A673 (cell line): Measurements from ENCODE around the gene ARNT2. TPM values are rescaled to one million over a fixed set of nuclear protein-coding genes. Genes with fewer than 3 reads are reported as not detected.

ENCODE experiments used
- BruUV-seq: library from RNA; stranded (reverse); fragments of 400-500 nt; replicated peaks from 2 replicates; lab custom pipeline; 2021; lab: Mats Ljungman, UMichigan
- CTCF ChIA-PET: fragments of 300-600 bp; sonication (Branson Sonifier 250); formaldehyde crosslinking; loops from one replicate; lab custom pipeline; 2022; ENCODE audit warnings: antibody characterized with exemption; lab: Charles Lee
- POLR2A ChIA-PET: fragments of 300-600 bp; sonication (Branson Sonifier 250); formaldehyde crosslinking; loops from one replicate; lab custom pipeline; 2022; ENCODE audit warnings: antibody characterized with exemption; ENCODE audit not compliant: low non-redundant PET; lab: Charles Lee
- DNase-seq: peaks from one replicate; pipeline ENCODE4 v3.0.0-alpha.2; 2015; ENCODE audit warnings: low spot score
- H3K27ac ChIP-seq: fragments of 200-600 bp; sonication (generic); 2 replicates; pipeline ENCODE4 v1.5.1; 2016; ENCODE audit warnings: mixed run types, low read depth, mild to moderate bottlenecking, mixed read lengths, antibody characterized with exemption, low read length; ENCODE audit not compliant: poor library complexity, severe bottlenecking
- H3K27me3 ChIP-seq: fragments of 200-600 bp; sonication (generic); replicated peaks from 2 replicates; pipeline ENCODE4 v1.6.1; 2017; ENCODE audit warnings: mixed run types, low read depth, mild to moderate bottlenecking, mixed read lengths, antibody characterized with exemption, low read length; ENCODE audit not compliant: insufficient read depth, poor library complexity
- H3K36me3 ChIP-seq: fragments of 200-600 bp; sonication (generic); 2 replicates; pipeline ENCODE4 v1.6.1; 2016; ENCODE audit warnings: mixed run types, mild to moderate bottlenecking, mixed read lengths, antibody characterized with exemption, low read length; ENCODE audit not compliant: insufficient read depth, poor library complexity, severe bottlenecking
- H3K4me1 ChIP-seq: fragments of 200-600 bp; sonication (generic); 2 replicates; pipeline ENCODE4 v1.6.1; 2017; ENCODE audit warnings: mixed run types, mild to moderate bottlenecking, mixed read lengths, antibody characterized with exemption, low read length; ENCODE audit not compliant: insufficient read depth, poor library complexity, severe bottlenecking
- H3K4me3 ChIP-seq: fragments of 200-600 bp; sonication (generic); 2 replicates; pipeline ENCODE4 v1.5.1; 2016; ENCODE audit warnings: low read depth, mixed run types, mild to moderate bottlenecking, mixed read lengths, low read length; ENCODE audit not compliant: poor library complexity, severe bottlenecking
- H3K9me3 ChIP-seq: fragments of 200-600 bp; sonication (generic); 2 replicates; pipeline ENCODE4 v1.6.1; 2016; ENCODE audit warnings: mixed run types, low read depth, mild to moderate bottlenecking, mixed read lengths, antibody characterized with exemption, low read length; ENCODE audit not compliant: poor library complexity, severe bottlenecking
- CTCF ChIP-seq: fragments of 300-800, 200-600 bp; sonication (generic); conservative IDR thresholded peaks from 2 replicates; pipeline ENCODE4 v1.5.1; 2017; ENCODE audit warnings: low read depth, mild to moderate bottlenecking, antibody characterized with exemption, low read length, moderate library complexity, mixed read lengths
- EZH2 ChIP-seq: fragments of 200-600 bp; sonication (generic); IDR thresholded peaks from 2 replicates; pipeline ENCODE4 v1.6.1; 2017; ENCODE audit warnings: borderline replicate concordance, low read depth, mild to moderate bottlenecking, mixed read lengths, antibody characterized with exemption, low read length; ENCODE audit not compliant: poor library complexity, severe bottlenecking
- intact Hi-C: fragments of 100-400 bp; cut with micrococcal nuclease; formaldehyde crosslinking; loops from one replicate; pipeline ENCODE4 v1.10.0; 2022; ENCODE audit not compliant: unreplicated experiment
- total RNA-seq: library from RNA; stranded (reverse); gene quantifications from 2 replicates; pipeline ENCODE4 v1.2.3, GENCODE V29; 2021

ARNT2 gene
- total RNA-seq, 1 experiment from 2014 or later, result 2.1 TPM

GRCh38 chr15:80619680-80620079 lies 215.5 kb downstream of the ARNT2 start:
- POLR2A ChIA-PET, result no interaction called here
- no peak for DNase-seq
- no peak overlapping the region for H3K27ac ChIP-seq

GRCh38 chr15:80620141-80620540 lies 216.0 kb downstream of the ARNT2 start:
- no TSS peak for BruUV-seq
- no peak overlapping the region for H3K27ac ChIP-seq
- intact Hi-C loops, result no loop called here
- no peaks in the 10 kb centered on the region for H3K27me3 ChIP-seq
- POLR2A ChIA-PET, result no interaction called here
- CTCF ChIA-PET, result interaction anchor here (0.6 to 1.0 kb wide), 2 partner anchors 53 to 156 kb away, joined by 3 read pairs; no protein-coding TSS in a partner anchor
- no peak for TF ChIP-seq EZH2
- TF ChIP-seq CTCF, result no peak
- no peak overlapping the region for H3K4me3 ChIP-seq
- no peak for DNase-seq
- peaks cover 11% of the 10 kb centered on the region for H3K9me3 ChIP-seq
- no peaks in the 10 kb centered on the region for H3K36me3 ChIP-seq
- H3K4me1 ChIP-seq, result peaks cover 11% of the 10 kb centered on the region

More at GRCh38 chr15:80619680-80620079, 215.5 kb downstream of the ARNT2 start:
- intact Hi-C loops, result loop anchor here (1.0 kb wide), 1 partner anchor 154 kb away; no protein-coding TSS in a partner anchor
- TF ChIP-seq EZH2 (no peak), CTCF (0 out of 2 replicates have a peak, but pooled peaks have one; percentile 21)
- Histone ChIP-seq H3K4me1 (peaks cover 11% of the 10 kb centered on the region), H3K27me3 (no peaks in the 10 kb centered on the region), H3K4me3 (no peak overlapping the region), H3K9me3 (peaks cover 11% of the 10 kb centered on the region), H3K36me3 (no peaks in the 10 kb centered on the region)
- no TSS peak for BruUV-seq
- CTCF ChIA-PET, result interaction anchor here (0.6 to 1.0 kb wide), 2 partner anchors 52 to 157 kb away, joined by 3 read pairs; no protein-coding TSS in a partner anchor

- intact Hi-C loops, result no loop called here
- H3K27me3 ChIP-seq, result no peaks in the 10 kb centered on the region
- BruUV-seq, result no TSS peak
- DNase-seq, result no peak
- TF ChIP-seq CTCF (no peak), EZH2 (no peak)
- peaks cover 6% of the 10 kb centered on the region for H3K4me1 ChIP-seq
- ChIA-PET POLR2A (no interaction called here), CTCF (no interaction called here)
- H3K27ac ChIP-seq, result no peak overlapping the region
- no peaks in the 10 kb centered on the region for H3K36me3 ChIP-seq
- no peak overlapping the region for H3K4me3 ChIP-seq
- peaks cover 11% of the 10 kb centered on the region for H3K9me3 ChIP-seq
Measured at GRCh38 chr15:80620931-80621330, 216.7 kb downstream of the ARNT2 start.
